ENCODE results near the gene RSBN1.

RSBN1 gene

DNA sequence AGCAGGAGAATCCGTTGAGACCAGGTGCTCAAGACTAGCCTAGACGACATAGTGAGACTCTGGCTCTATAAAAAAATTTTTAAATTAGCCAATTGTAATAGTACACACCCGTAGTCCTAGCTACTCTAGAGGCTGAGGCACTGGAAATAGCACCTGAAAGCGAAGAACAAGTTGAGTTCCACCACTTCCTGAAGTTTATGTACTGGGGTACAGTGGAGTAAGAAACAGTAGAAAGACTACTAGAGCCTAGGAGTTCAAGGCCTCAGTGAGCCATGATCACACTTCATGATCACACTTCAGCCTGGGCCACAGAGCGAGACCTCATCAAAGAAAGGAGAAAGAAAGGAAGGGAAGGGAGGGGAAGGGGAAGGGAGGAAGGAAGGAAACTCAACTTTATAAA, 19.8 kb downstream of the RSBN1 start:
- TF ChIP-seq ZNF274 (IDR thresholded peaks at IDR 0.05; ENCODE audit: low read depth, low read length) (no peak), SUZ12 (IDR thresholded peaks at IDR 0.05; ENCODE audit: extremely low read depth, insufficient read depth, insufficient read length) (no peak), YY1 (IDR thresholded peaks at IDR 0.05; ENCODE audit: insufficient read depth, insufficient read length) (no peak)
- peaks cover 57% of the 10 kb centered on the region for H3K36me3 ChIP-seq (ENCODE audit: insufficient read depth, insufficient read length, low read length)
- no peaks in the 10 kb centered on the region for H3K9me3 ChIP-seq (ENCODE audit: insufficient read depth, low read length)
- H3K4me3 ChIP-seq (ENCODE audit: insufficient read length, low read depth): no peak overlapping the region
- no peak overlapping the region for H3K9ac ChIP-seq (ENCODE audit: insufficient read length, low read depth)
- no peak for DNase-seq (ENCODE audit: low read depth, low spot score)
- H3K4me1 ChIP-seq (ENCODE audit: insufficient read depth, insufficient read length): no peaks in the 10 kb centered on the region
- no peaks in the 10 kb centered on the region for H3K27me3 ChIP-seq (ENCODE audit: insufficient read depth, insufficient read length)

DNA sequence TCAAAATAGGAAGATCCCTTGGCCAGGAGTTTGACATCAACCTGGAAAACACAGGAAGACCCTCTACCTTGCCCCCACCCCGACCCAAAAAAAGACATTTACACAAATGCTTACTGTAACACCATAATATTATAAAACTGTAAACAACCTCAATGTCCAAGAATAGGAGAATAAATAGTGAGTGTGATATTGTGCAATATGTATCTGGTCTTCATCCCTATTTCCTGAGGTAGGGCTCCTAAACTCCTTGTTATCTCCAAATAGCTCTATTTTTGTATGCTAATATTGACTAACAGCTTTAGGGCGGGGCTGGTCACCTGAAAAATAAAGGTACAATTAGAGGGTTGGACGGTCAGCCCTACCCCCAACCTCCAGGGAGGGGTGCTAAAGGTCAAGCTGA, 23.5 kb downstream of the RSBN1 start:
- no peaks in the 10 kb centered on the region for H3K27me3 ChIP-seq (ENCODE audit: insufficient read depth, insufficient read length)
- peaks cover 34% of the 10 kb centered on the region for H3K36me3 ChIP-seq (ENCODE audit: insufficient read depth, insufficient read length, low read length)
- DNase-seq (ENCODE audit: low read depth, low spot score): no peak
- H3K9me3 ChIP-seq (ENCODE audit: insufficient read depth, low read length): no peaks in the 10 kb centered on the region
- no peak for TF ChIP-seq SUZ12 (IDR thresholded peaks at IDR 0.05; ENCODE audit: extremely low read depth, insufficient read depth, insufficient read length)
- no peak for TF ChIP-seq YY1 (IDR thresholded peaks at IDR 0.05; ENCODE audit: insufficient read depth, insufficient read length)
- TF ChIP-seq ZNF274 (IDR thresholded peaks at IDR 0.05; ENCODE audit: low read depth, low read length): no peak
- H3K4me1 ChIP-seq (ENCODE audit: insufficient read depth, insufficient read length): no peaks in the 10 kb centered on the region
- no peak overlapping the region for H3K9ac ChIP-seq (ENCODE audit: insufficient read length, low read depth)
- no peak overlapping the region for H3K4me3 ChIP-seq (ENCODE audit: insufficient read length, low read depth)

DNA sequence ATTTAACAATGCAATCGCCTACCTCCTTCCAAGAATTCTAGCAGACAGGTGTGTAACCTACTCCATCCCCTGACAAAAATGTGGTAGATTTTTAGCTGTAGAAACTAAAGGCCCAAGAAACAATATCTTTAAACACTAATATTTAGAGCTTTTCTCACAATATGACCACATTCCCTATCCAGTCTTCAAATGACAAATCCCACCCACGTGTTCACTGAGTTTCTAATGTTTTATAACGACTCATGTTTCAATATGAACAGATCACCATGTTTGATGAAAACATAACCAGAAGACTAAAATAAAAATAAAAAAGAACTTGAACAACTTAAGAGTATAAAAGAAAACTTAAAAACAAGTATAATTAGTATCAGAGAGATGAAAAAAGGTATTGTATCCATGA, 24.6 kb downstream of the RSBN1 start:
- no peak for DNase-seq (ENCODE audit: low read depth, low spot score)
- TF ChIP-seq YY1 (IDR thresholded peaks at IDR 0.05; ENCODE audit: insufficient read depth, insufficient read length) (no peak), SUZ12 (IDR thresholded peaks at IDR 0.05; ENCODE audit: extremely low read depth, insufficient read depth, insufficient read length) (no peak), ZNF274 (IDR thresholded peaks at IDR 0.05; ENCODE audit: low read depth, low read length) (no peak)

DNA sequence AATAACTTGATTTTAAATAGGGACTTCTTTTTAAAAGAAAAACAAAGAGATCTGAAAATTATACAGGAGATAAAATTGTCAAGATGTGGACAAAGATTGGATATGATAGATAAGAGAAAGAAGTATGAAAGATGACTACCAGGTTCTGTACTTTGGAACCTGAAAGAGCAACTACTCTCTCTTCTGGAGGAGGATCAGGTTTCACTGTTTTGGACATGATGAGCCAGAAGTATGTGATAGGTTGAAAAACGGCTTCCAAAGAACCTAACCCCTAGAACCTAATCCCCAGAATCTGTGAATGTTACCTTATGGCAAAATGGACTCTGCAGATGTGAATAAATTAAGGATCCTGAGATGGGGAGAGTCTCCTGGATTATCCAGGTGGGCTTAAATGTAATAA, 26.2 kb downstream of the RSBN1 start:
- H3K4me3 ChIP-seq (ENCODE audit: insufficient read length, low read depth): no peak overlapping the region
- no peaks in the 10 kb centered on the region for H3K9me3 ChIP-seq (ENCODE audit: insufficient read depth, low read length)
- H3K27me3 ChIP-seq (ENCODE audit: insufficient read depth, insufficient read length): no peaks in the 10 kb centered on the region
- H3K36me3 ChIP-seq (ENCODE audit: insufficient read depth, insufficient read length, low read length): peaks cover 20% of the 10 kb centered on the region
- H3K4me1 ChIP-seq (ENCODE audit: insufficient read depth, insufficient read length): no peaks in the 10 kb centered on the region
- DNase-seq (ENCODE audit: low read depth, low spot score): no peak
- no peak overlapping the region for H3K9ac ChIP-seq (ENCODE audit: insufficient read length, low read depth)
- TF ChIP-seq ZNF274 (IDR thresholded peaks at IDR 0.05; ENCODE audit: low read depth, low read length): no peak
- TF ChIP-seq YY1 (IDR thresholded peaks at IDR 0.05; ENCODE audit: insufficient read depth, insufficient read length): no peak
- no peak for TF ChIP-seq SUZ12 (IDR thresholded peaks at IDR 0.05; ENCODE audit: extremely low read depth, insufficient read depth, insufficient read length)

More for the DNA sequence above, 24.6 kb downstream of the RSBN1 start:
- Histone ChIP-seq H3K4me1 (ENCODE audit: insufficient read depth, insufficient read length) (no peaks in the 10 kb centered on the region), H3K36me3 (ENCODE audit: insufficient read depth, insufficient read length, low read length) (peaks cover 22% of the 10 kb centered on the region), H3K27me3 (ENCODE audit: insufficient read depth, insufficient read length) (no peaks in the 10 kb centered on the region), H3K9ac (ENCODE audit: insufficient read length, low read depth) (no peak overlapping the region), H3K4me3 (ENCODE audit: insufficient read length, low read depth) (no peak overlapping the region), H3K9me3 (ENCODE audit: insufficient read depth, low read length) (no peaks in the 10 kb centered on the region)

DNA sequence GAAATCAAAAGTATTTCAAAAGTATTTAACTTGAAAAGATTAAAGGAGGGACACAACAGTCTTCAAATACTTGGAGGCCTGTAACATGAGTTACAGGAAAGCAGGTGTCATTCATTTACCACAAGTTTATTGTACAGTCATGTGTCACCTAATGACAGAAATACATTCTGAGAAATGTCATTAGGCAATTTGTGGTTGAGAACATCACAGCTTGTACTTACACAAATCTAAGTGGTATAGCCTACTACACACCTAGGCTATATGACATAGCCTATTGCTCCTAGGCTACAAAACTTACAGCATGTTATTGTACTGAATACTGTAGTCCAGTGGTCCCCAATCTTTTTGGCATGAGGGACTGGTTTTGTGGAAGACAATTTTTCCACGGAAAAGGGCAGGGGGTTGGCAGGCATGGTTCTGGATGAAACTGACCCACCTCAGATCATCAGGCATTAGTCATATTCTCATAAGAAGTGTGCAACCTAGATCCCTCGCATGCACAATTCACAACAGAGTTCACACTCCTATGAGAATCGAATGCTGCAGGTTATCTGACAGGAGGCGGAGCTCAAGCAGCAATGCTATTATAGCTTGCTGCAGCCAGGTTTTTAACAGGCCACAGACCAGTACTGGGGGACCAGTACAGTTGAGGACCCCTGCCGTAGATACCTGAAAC, 28.0 kb downstream of the RSBN1 start:
- DNase-seq (ENCODE audit: low read depth, low spot score): no peak
- Histone ChIP-seq H3K4me1 (ENCODE audit: insufficient read depth, insufficient read length) (no peaks in the 10 kb centered on the region), H3K9me3 (ENCODE audit: insufficient read depth, low read length) (no peaks in the 10 kb centered on the region), H3K4me3 (ENCODE audit: insufficient read length, low read depth) (no peak overlapping the region), H3K9ac (ENCODE audit: insufficient read length, low read depth) (no peak overlapping the region), H3K27me3 (ENCODE audit: insufficient read depth, insufficient read length) (no peaks in the 10 kb centered on the region), H3K36me3 (ENCODE audit: insufficient read depth, insufficient read length, low read length) (peaks cover 9% of the 10 kb centered on the region)
- TF ChIP-seq SUZ12 (IDR thresholded peaks at IDR 0.05; ENCODE audit: extremely low read depth, insufficient read depth, insufficient read length) (no peak), ZNF274 (IDR thresholded peaks at IDR 0.05; ENCODE audit: low read depth, low read length) (no peak), YY1 (IDR thresholded peaks at IDR 0.05; ENCODE audit: insufficient read depth, insufficient read length) (no peak)

DNA sequence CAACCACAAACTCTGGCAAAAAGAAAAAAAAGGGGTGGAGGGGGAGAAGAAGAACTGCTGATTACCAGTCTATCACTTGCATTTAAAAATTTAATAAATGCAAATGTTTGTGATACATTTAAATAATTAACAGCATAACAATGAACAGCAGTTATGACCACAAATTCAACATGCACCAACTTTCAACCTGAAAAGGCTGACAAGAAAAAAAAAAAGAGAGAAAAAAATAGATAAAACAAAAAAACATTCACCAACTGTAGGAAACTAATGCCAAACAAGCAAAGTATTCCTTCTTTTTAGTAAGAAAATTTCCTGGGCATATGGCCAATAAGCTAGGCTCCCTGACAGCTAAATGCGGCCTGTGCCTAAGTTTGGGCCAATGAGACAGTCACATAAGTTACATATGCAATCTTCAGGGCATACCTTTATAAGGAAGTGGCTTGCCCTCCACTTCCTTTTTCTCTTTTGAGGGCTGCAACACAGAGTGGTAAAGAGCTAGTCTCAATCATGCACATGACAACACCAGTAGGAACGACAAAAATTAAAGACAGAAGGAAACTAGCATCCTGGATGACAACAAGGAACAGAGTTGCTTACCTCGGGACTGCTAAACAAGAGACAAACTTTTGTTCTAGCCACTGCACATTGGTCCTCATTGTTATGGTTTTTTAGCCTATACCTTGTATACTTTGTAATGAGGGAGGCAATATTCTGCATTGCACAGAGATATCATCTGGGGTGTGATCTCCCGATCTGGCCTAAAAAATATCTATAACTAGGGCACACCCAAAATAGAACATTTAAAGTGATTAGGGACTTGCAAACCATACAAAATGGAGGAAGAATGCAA, 28.8 kb downstream of the RSBN1 start:
- no peak overlapping the region for H3K4me3 ChIP-seq (ENCODE audit: insufficient read length, low read depth)
- no peaks in the 10 kb centered on the region for H3K27me3 ChIP-seq (ENCODE audit: insufficient read depth, insufficient read length)
- no peak overlapping the region for H3K9ac ChIP-seq (ENCODE audit: insufficient read length, low read depth)
- no peak for TF ChIP-seq YY1 (IDR thresholded peaks at IDR 0.05; ENCODE audit: insufficient read depth, insufficient read length)
- TF ChIP-seq SUZ12 (IDR thresholded peaks at IDR 0.05; ENCODE audit: extremely low read depth, insufficient read depth, insufficient read length): no peak
- no peak for DNase-seq (ENCODE audit: low read depth, low spot score)
- no peaks in the 10 kb centered on the region for H3K4me1 ChIP-seq (ENCODE audit: insufficient read depth, insufficient read length)
- H3K9me3 ChIP-seq (ENCODE audit: insufficient read depth, low read length): no peaks in the 10 kb centered on the region
- H3K36me3 ChIP-seq (ENCODE audit: insufficient read depth, insufficient read length, low read length): peaks cover 5% of the 10 kb centered on the region

DNA sequence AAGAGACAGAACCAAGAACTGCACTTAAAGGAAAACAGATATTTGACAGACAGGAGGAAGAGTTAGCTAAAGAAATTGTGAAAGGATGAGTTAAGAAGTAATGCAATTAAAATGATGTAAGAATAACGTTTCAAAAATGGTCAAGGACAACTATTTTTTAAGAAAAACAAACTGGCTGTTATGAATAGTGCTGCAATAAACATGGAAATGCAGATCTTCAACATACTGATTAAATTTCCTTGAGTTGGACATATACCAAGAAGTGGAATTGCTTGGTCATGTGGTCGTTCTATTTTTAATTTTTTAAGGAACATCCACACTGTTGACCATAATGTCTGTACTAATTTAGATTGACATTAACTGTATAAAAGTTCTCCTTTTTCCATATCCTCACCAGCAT, 29.9 kb downstream of the RSBN1 start:
- no peaks in the 10 kb centered on the region for H3K27me3 ChIP-seq (ENCODE audit: insufficient read depth, insufficient read length)
- DNase-seq (ENCODE audit: low read depth, low spot score): no peak
- H3K4me1 ChIP-seq (ENCODE audit: insufficient read depth, insufficient read length): no peaks in the 10 kb centered on the region
- H3K4me3 ChIP-seq (ENCODE audit: insufficient read length, low read depth): no peak overlapping the region
- no peak for TF ChIP-seq ZNF274 (IDR thresholded peaks at IDR 0.05; ENCODE audit: low read depth, low read length)
- no peak for TF ChIP-seq SUZ12 (IDR thresholded peaks at IDR 0.05; ENCODE audit: extremely low read depth, insufficient read depth, insufficient read length)
- no peak for TF ChIP-seq YY1 (IDR thresholded peaks at IDR 0.05; ENCODE audit: insufficient read depth, insufficient read length)
- H3K9ac ChIP-seq (ENCODE audit: insufficient read length, low read depth): no peak overlapping the region
- no peaks in the 10 kb centered on the region for H3K9me3 ChIP-seq (ENCODE audit: insufficient read depth, low read length)
- H3K36me3 ChIP-seq (ENCODE audit: insufficient read depth, insufficient read length, low read length): peaks cover 8% of the 10 kb centered on the region
